Bronchus fibroblast of lung (primary cell): Measurements from ENCODE around the gene MRPL36. TPM values are rescaled to one million over a fixed set of nuclear protein-coding genes. Genes with fewer than 3 reads are reported as not detected.

Experiments
- total RNA-seq: library from RNA; depleted of rRNA; stranded (reverse); fragments of >200 nt; gene quantifications from 2 replicates; pipeline ENCODE4 v1.2.3, GENCODE V29; 2015

Gene MRPL36
- total RNA-seq, result 69.6 and 96.5 TPM in 2 replicates

DNA sequence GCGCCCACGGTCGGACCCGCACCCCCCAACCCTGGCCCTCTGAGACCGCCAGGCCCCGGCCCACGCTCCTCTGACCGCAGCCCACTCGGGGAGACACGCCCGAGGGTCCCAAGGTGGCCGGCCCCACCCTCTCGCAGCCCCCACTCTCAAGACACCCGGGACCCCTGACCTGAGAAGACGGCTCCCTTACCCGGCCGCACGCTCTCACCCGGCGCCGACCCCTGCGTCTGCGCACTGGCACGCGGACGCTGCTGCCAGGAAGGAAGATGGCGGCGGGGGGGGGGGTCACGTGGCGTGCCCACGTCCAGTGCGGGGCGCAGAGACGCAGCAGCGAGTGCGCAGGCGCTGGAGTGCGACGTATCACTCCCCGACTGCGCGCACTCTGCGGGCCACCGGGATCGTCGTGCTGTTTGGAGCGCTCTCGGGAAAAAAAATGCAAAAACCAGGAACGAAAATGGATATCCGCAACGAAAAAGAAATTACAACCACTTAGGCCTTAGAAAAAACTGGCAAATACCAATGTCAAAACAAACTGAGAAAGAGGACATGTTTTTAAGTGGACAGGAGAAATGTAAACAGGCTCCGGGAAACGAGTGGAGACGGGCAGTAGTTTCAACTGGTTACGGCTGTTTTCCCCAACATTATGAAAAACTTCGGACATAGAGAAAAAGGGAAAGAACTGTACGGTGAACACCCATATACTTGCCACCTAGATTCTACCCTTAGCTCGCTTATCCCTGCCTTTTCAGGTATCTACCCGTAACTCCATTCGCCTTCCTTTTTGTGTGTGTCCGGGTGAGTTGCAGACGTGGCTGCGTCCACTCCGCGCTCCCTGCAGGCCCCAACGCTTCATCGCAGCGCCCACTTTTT lies at the start of gene MRPL36:
TSS of gene MRPL36 (minus strand) at position 236 of the 870 bp plus-strand sequence. CDS start 902 bp downstream, outside the sequence.

GRCh38 chr5:1801222-1801966 lies 1.8 kb upstream of the MRPL36 start, which contains the start of gene NDUFS6:
Gene NDUFS6 (plus strand): TSS chr5:1801407. CDS start chr5:1801418, 11 bp downstream.

Other genes starting within 250 kb of the MRPL36 start
- 100 and 103 TPM in 2 replicates for gene NDUFS6, start 1.6 kb upstream of the MRPL36 start, total RNA-seq
- gene IRX4, start 83.1 kb upstream of the MRPL36 start, total RNA-seq, result under 0.01 TPM in 1 of 2 replicates, not detected in the other